ENCODE results near the gene ACTL6A.
"Not testable (repeated sequence)": the region's sequence is repeated elsewhere in the genome, so short reads cannot be mapped to it uniquely, and the experiment has no call there.

The ACTL6A gene

DNA sequence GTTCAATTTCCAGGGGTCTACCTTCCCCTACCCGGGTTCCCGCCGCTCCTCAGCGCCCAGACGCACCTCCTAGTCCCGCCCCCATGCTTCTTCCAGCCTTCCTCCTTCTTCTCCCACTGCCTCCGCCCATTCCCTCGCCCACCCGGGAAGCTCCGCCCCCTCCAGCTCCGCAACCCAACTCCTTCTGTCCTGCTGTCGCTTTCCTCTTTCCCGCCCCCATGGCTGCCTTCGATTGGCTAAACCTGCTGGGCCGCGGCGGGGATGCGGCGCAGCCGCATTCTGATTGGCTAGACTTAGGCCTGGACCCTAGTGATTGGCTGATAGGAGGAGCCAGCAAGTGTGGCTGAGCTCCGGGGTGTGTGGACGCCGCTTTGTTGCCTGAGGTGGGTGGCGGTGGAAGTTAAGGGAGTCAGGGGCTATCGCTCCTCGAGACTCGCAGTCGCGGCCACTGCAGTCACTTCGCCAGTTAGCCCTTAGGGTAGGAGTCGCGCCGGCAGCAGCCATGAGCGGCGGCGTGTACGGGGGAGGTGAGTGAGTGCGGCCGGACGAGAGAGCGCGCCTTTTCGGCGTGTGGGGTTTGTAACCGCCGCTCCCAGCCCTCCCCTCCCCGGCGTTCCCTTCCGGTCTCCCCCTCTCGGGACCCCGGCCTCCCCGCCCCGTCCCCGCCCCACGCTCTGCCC, at the start of gene ACTL6A:
Gene ACTL6A (plus strand): TSS at position 336 of the 680 bp plus-strand sequence. CDS start 167 bp downstream, at position 503.
- peak; percentile 99 for DNase-seq

DNA sequence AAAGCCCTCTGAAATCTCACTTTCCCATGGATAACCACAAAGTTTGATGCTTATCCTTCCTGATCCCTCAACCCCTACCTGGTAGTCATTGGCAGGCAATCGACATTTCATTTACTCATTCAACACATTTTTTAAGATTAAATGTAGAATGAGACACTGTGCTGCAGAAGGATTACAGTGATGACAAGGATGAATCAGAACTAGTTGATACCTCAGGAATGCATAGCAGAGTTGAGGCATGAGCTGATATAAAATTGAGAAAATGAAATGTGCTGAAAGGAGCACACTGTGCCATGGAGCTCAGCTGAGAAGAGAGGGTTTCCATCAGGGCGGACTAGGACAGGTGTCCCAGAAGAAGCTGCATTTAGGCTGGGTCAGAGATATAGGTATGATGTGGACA, 48.9 kb upstream of the ACTL6A start:
- no peak for DNase-seq

DNA sequence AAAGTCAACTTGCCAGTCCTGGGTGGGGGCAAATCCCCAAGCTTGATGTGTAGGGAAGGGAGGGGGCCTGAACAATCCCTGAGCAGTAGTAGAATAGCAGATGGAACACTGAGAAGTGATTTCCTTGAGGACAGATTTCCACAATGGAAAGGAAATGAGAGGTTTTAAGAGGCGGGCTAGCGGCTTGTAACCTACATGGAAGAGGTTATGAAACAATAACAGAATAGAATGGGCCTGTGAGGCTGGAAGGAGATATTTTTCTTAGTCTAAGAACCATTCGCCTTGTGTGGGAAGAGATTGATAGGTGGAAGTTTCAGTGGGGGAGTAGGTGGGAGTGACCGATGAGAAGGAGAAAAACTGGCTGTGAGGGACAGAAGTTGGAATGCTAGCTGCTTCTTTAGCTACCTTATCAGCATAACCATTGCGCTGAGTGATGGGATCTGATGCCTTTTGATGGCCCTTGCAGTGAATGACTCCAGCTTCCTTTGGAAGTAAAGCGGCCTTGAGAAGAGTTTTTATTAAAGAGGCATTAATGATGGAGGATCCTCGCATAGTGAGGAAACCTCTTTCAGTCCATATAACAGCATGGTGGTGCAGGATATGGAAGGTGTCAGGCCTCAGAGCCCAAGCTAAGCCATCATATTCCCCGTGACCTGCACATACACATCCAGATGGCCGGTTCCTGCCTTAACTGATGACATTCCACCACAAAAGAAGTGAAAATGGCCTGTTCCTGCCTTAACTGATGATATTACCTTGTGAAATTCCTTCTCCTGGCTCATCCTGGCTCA, 46.1 kb upstream of the ACTL6A start:
- DNase-seq, result not testable (repeated sequence)

DNA sequence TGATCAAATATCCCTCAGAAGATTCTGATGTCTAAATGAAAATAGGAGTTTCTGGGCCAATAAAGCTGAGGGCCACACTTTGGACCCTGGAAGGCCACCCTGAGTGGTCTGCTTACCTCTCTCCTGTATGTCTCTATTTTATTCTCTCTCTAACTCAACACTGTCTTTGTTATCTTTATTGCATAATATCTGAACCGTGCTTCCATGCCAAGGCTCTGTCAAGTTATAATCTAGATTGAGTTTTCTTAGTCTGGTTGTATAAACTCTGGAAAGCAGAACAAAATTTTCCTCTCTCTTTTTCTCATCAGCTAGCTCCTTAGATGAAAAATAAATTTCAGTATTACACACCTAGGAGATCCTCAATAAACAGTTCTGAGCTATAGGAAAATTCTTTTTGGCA, 36.2 kb upstream of the ACTL6A start:
- no peak for DNase-seq

DNA sequence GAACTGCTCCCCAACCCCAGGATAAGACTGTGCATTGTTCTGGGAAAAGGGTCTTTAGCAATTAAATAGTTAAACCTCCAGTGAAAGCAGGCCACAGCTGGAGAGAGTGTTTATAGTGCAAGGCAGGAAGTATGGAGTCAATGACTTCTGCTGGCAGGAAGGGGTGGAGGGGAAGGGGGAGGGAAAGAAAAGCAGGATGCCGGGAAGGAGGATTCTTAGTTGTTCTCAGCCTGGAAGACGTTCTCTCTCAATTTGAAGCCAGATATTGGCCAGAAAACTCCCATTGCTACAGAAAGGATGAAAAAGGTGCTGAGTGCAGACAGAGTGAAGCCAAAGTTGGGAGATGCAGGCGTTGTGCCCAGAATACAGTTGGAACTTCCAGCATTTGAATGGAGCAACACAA, 35.7 kb upstream of the ACTL6A start:
- DNase-seq, result no peak

- no peak for DNase-seq
Measured at GRCh38 chr3:179528772-179529171, 34.0 kb upstream of the ACTL6A start.

DNA sequence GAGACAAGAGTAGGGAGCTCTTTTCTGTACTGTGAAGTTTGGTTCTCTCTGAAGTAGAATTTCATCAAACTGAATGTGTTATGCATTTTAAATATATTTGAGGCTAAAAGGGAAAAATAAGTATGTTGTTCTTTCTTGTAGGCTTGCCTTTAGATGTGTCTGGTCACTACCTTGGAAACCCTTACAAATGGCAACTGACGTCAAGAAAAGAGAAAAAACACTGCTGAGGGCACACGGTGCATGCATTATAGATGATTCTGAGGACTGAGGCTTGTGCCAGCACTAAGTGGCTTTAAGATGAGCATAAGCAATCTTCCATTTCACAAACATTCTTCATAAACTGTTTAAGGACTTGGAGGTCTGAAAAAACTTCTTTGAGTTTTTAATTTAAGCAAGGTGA, 31.1 kb upstream of the ACTL6A start:
- no peak for DNase-seq

- no peak for DNase-seq
Measured at GRCh38 chr3:179533274-179533673, 29.5 kb upstream of the ACTL6A start.

DNA sequence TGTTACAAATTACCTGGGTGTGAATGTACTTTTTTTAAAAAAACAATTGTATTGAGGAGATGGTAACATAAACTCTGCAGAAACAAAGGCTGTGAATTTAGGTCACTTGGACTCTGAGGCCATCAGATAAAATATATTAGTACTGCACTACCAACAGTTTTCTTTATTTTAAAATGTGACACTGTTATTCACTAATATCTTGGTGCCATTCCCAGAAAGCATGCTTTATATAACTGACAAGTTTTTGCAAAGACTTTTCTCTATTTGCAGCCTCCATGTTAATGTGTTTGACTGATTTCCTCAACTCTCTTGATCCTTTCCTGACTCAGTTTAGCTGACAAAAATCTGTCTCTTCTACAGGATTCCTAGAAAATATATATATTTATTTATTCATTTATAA, 26.5 kb upstream of the ACTL6A start:
- no peak for DNase-seq

DNA sequence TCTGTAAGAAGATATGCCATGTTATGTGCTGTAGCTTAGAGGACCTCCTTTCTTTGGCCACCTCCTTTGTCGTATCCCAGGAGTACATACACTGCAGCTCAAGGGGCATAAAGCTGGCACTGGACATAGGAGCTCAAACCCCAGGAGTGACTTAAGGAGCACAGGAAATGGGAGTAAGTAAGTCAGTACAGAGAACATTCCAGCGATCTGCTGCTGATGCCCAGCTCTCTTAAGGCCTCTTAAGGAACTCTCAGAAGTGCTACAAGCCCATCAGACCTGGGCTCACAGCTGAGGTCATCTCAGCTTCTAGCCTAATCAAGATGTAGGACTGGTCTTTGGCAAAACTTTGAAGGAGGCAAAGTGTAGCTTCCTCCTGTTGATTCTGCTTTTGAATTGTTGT, 21.6 kb upstream of the ACTL6A start:
- DNase-seq, result no peak

GRCh38 chr3:179541596-179541995, 21.1 kb upstream of the ACTL6A start:
- no peak for DNase-seq

GRCh38 chr3:179542375-179542774, 20.4 kb upstream of the ACTL6A start:
- no peak for DNase-seq

- no peak for DNase-seq
Measured at GRCh38 chr3:179544981-179545645, 17.6 kb upstream of the ACTL6A start.

- DNase-seq, result no peak
Measured at GRCh38 chr3:179546814-179547241, 15.9 kb upstream of the ACTL6A start.

DNA sequence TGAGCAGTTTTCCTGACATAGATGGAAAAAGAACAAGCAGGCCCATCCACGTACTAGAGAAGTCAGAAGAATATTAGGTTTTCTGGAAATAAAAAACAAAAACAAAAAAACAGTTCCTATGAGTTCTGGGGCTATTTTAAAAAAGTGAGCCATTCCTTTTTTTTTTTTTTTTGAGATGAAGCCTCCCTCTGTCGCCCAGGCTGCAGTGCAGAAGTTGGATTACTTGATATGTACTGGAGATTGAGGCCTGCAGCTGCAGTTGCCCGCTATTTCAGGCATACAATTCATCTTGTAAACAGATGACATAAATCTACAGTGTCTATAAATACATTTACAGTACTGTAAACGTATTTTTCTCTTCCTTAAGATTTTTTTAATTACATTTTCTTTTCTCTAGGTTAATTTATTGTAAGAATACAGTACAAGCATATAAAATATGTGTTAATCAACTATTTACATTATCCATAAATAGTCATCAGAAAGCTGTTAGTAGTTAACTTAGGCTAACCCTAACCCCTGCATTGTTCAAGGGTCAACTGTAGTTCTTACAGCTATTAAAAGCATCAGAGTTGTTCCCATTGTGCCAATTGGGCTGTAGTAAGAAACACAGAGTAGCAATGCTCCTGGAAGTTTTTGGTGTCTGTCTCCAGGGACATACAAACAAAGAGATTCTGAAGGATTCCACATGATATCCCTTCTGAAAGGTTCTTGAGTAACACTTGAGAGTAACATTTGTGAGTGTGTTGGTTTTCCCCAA, 11.2 kb upstream of the ACTL6A start:
- DNase-seq, result no peak

GRCh38 chr3:179558742-179559364, 3.9 kb upstream of the ACTL6A start:
- DNase-seq, result peak; percentile 49

- no peak for DNase-seq
Measured at GRCh38 chr3:179560791-179561190, 1.9 kb upstream of the ACTL6A start.

- DNase-seq, result peak; percentile 66
Measured at GRCh38 chr3:179563271-179563783, 601 bp downstream of the ACTL6A start.

DNA sequence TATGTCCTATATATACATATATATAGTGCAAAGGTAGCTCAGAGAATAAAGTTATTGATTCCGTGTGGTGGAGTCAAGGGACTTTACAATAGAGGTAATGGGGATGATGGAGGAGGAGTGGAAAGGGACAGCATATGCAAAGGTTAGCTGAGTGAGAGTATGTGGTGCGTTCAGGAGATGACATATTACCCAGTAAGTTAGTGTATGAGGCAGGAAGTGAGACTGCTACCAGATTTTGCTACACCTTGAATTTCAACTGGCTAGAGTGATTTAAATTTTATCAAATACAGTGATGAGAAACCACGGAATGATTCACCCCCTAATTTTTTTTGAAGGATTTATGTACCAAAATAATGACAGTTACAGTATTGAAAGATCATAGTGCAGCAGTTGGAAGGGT, 2.8 kb downstream of the ACTL6A start:
- no peak for DNase-seq

GRCh38 chr3:179580992-179581391, 18.3 kb downstream of the ACTL6A start:
- no peak for DNase-seq

- no peak for DNase-seq
Measured at GRCh38 chr3:179589143-179589542, 26.4 kb downstream of the ACTL6A start.

DNA sequence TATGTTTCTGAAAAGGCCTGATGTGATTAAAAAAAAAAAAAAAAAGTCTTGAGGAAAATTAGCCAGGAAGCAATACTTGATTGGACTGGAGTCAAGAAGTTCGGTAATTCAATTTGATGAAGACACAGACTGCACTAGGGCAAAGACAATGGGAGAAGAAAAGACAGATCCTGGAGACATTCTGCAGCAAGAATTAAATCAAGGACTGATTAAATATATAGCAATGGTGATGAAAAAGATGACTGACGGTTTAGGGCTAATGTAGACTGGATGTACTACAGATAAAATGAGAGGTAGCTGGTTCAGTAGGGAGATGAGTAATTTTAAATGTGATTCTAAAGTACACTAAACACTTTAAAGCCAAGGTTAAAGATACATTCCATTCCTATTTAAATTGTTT, 27.9 kb downstream of the ACTL6A start:
- no peak for DNase-seq
